HG03354 (cell line): ENCODE measurements around the gene ERN2.
"Not testable (repeated sequence)": the region's sequence is repeated elsewhere in the genome, so short reads cannot be mapped to it uniquely, and the experiment has no call there.

Source experiments
- ATAC-seq: cut with Tn5 transposase; IDR thresholded peaks from one replicate; pipeline ENCODE4 v1.9.1; 2021; ENCODE audit warnings: mild to moderate bottlenecking; ENCODE audit not compliant: unreplicated experiment, poor library complexity, severe bottlenecking

The ERN2 gene

GRCh38 chr16:23724096-23724784 is 11.2 kb upstream of the ERN2 start:
- no peak for ATAC-seq

- ATAC-seq, result not testable (repeated sequence)
Observed at GRCh38 chr16:23722613-23723240, 9.7 kb upstream of the ERN2 start.

- ATAC-seq, result no peak
Observed at GRCh38 chr16:23716484-23716883, 3.5 kb upstream of the ERN2 start.

- ATAC-seq, result no peak
Observed at GRCh38 chr16:23711785-23712184, 1.2 kb downstream of the ERN2 start.

- ATAC-seq, result no peak
Observed at GRCh38 chr16:23710504-23710903, 2.5 kb downstream of the ERN2 start.

- no peak for ATAC-seq
Observed at GRCh38 chr16:23710008-23710407, 3.0 kb downstream of the ERN2 start.

GRCh38 chr16:23709536-23709935 is 3.5 kb downstream of the ERN2 start:
- ATAC-seq, result no peak

- ATAC-seq, result no peak
Observed at GRCh38 chr16:23706439-23706838, 6.6 kb downstream of the ERN2 start.

GRCh38 chr16:23705517-23705902 is 7.5 kb downstream of the ERN2 start:
- ATAC-seq, result no peak

GRCh38 chr16:23704772-23705516 is 8.1 kb downstream of the ERN2 start:
- no peak for ATAC-seq

- ATAC-seq, result no peak
Observed at GRCh38 chr16:23702951-23703350, 10.1 kb downstream of the ERN2 start.

GRCh38 chr16:23701045-23701444 is 12.0 kb downstream of the ERN2 start:
- no peak for ATAC-seq

- no peak for ATAC-seq
Observed at GRCh38 chr16:23700509-23700908, 12.5 kb downstream of the ERN2 start.

- ATAC-seq, result no peak
Observed at GRCh38 chr16:23700093-23700492, 12.9 kb downstream of the ERN2 start.

- no peak for ATAC-seq
Observed at GRCh38 chr16:23699100-23699499, 13.9 kb downstream of the ERN2 start.

GRCh38 chr16:23695756-23696155 is 17.3 kb downstream of the ERN2 start:
- ATAC-seq, result no peak

GRCh38 chr16:23694644-23695373 is 18.2 kb downstream of the ERN2 start:
- no peak for ATAC-seq

GRCh38 chr16:23694265-23694643 is 18.8 kb downstream of the ERN2 start:
- no peak for ATAC-seq

- no peak for ATAC-seq
Observed at GRCh38 chr16:23692190-23692837, 20.7 kb downstream of the ERN2 start.
